HEK293 (cell line): ENCODE measurements around the gene CFAP57.

Experiments used
- TF ChIP-seq, protein P1 (sequence below): fragments of 450-650 bp; formaldehyde crosslinking; IDR thresholded peaks from 2 replicates; pipeline ENCODE4 v1.5.1; 2016; ENCODE audit warnings: missing biosample characterization, missing genetic modification characterization
- TF ChIP-seq, protein P2 (sequence below): fragments of 450-650 bp; formaldehyde crosslinking; IDR thresholded peaks from 2 replicates; pipeline ENCODE4 v1.5.1; 2016; ENCODE audit warnings: missing biosample characterization, missing genetic modification characterization
- TF ChIP-seq, protein P3 (sequence below): fragments of 450-650 bp; formaldehyde crosslinking; optimal IDR thresholded peaks from 2 replicates; pipeline ENCODE3; 2016; ENCODE audit warnings: missing biosample characterization, mild to moderate bottlenecking, missing genetic modification characterization
- TF ChIP-seq, protein P4 (sequence below): fragments of 450-650 bp; formaldehyde crosslinking; IDR thresholded peaks from 2 replicates; pipeline ENCODE4 v1.5.1; 2016; ENCODE audit warnings: missing biosample characterization, missing genetic modification characterization, low read depth

DNA sequence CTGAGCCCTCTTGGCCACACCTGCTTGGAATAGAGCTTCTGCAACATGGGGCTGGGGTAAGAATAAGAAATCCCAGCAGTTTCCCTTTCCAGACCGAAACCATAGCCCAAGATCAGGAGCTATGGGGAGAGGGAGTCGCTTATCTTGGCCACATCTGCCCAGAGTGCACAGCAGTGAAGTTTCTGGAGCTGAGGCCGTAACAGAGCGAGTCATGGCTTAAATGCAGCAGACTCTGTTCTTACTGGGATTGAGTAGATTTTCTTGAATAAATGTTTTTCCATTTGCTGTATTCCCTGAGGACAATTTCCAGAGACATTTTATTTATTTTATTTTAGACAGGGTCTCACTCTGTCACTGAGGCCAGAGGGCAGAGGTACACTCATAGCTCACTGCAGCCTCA, 33.5 kb downstream of the CFAP57 start:
- TF ChIP-seq, protein P1, sequence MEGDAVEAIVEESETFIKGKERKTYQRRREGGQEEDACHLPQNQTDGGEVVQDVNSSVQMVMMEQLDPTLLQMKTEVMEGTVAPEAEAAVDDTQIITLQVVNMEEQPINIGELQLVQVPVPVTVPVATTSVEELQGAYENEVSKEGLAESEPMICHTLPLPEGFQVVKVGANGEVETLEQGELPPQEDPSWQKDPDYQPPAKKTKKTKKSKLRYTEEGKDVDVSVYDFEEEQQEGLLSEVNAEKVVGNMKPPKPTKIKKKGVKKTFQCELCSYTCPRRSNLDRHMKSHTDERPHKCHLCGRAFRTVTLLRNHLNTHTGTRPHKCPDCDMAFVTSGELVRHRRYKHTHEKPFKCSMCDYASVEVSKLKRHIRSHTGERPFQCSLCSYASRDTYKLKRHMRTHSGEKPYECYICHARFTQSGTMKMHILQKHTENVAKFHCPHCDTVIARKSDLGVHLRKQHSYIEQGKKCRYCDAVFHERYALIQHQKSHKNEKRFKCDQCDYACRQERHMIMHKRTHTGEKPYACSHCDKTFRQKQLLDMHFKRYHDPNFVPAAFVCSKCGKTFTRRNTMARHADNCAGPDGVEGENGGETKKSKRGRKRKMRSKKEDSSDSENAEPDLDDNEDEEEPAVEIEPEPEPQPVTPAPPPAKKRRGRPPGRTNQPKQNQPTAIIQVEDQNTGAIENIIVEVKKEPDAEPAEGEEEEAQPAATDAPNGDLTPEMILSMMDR (tag by site-specific recombination) = no peak
- TF ChIP-seq, protein P2, sequence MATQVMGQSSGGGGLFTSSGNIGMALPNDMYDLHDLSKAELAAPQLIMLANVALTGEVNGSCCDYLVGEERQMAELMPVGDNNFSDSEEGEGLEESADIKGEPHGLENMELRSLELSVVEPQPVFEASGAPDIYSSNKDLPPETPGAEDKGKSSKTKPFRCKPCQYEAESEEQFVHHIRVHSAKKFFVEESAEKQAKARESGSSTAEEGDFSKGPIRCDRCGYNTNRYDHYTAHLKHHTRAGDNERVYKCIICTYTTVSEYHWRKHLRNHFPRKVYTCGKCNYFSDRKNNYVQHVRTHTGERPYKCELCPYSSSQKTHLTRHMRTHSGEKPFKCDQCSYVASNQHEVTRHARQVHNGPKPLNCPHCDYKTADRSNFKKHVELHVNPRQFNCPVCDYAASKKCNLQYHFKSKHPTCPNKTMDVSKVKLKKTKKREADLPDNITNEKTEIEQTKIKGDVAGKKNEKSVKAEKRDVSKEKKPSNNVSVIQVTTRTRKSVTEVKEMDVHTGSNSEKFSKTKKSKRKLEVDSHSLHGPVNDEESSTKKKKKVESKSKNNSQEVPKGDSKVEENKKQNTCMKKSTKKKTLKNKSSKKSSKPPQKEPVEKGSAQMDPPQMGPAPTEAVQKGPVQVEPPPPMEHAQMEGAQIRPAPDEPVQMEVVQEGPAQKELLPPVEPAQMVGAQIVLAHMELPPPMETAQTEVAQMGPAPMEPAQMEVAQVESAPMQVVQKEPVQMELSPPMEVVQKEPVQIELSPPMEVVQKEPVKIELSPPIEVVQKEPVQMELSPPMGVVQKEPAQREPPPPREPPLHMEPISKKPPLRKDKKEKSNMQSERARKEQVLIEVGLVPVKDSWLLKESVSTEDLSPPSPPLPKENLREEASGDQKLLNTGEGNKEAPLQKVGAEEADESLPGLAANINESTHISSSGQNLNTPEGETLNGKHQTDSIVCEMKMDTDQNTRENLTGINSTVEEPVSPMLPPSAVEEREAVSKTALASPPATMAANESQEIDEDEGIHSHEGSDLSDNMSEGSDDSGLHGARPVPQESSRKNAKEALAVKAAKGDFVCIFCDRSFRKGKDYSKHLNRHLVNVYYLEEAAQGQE (tag by site-specific recombination) = no peak
- TF ChIP-seq, protein P3, sequence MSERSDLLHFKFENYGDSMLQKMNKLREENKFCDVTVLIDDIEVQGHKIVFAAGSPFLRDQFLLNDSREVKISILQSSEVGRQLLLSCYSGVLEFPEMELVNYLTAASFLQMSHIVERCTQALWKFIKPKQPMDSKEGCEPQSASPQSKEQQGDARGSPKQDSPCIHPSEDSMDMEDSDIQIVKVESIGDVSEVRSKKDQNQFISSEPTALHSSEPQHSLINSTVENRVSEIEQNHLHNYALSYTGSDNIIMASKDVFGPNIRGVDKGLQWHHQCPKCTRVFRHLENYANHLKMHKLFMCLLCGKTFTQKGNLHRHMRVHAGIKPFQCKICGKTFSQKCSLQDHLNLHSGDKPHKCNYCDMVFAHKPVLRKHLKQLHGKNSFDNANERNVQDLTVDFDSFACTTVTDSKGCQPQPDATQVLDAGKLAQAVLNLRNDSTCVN (tag by site-specific recombination) = no peak
- TF ChIP-seq, protein P4, sequence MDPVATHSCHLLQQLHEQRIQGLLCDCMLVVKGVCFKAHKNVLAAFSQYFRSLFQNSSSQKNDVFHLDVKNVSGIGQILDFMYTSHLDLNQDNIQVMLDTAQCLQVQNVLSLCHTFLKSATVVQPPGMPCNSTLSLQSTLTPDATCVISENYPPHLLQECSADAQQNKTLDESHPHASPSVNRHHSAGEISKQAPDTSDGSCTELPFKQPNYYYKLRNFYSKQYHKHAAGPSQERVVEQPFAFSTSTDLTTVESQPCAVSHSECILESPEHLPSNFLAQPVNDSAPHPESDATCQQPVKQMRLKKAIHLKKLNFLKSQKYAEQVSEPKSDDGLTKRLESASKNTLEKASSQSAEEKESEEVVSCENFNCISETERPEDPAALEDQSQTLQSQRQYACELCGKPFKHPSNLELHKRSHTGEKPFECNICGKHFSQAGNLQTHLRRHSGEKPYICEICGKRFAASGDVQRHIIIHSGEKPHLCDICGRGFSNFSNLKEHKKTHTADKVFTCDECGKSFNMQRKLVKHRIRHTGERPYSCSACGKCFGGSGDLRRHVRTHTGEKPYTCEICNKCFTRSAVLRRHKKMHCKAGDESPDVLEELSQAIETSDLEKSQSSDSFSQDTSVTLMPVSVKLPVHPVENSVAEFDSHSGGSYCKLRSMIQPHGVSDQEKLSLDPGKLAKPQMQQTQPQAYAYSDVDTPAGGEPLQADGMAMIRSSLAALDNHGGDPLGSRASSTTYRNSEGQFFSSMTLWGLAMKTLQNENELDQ (tag by site-specific recombination) = no peak
